SH-SY5Y (cell line): ENCODE results near the gene HOXC12.

Source experiments
- GATA2 ChIP-seq: IDR thresholded peaks from 2 replicates; pipeline ENCODE4 v1.6.1; 2011; ENCODE audit warnings: mild to moderate bottlenecking, low read depth, low read length
- GATA3 ChIP-seq: IDR thresholded peaks from 2 replicates; pipeline ENCODE4 v1.6.1; 2011; ENCODE audit warnings: low read depth, mild to moderate bottlenecking, low read length, moderate library complexity

DNA sequence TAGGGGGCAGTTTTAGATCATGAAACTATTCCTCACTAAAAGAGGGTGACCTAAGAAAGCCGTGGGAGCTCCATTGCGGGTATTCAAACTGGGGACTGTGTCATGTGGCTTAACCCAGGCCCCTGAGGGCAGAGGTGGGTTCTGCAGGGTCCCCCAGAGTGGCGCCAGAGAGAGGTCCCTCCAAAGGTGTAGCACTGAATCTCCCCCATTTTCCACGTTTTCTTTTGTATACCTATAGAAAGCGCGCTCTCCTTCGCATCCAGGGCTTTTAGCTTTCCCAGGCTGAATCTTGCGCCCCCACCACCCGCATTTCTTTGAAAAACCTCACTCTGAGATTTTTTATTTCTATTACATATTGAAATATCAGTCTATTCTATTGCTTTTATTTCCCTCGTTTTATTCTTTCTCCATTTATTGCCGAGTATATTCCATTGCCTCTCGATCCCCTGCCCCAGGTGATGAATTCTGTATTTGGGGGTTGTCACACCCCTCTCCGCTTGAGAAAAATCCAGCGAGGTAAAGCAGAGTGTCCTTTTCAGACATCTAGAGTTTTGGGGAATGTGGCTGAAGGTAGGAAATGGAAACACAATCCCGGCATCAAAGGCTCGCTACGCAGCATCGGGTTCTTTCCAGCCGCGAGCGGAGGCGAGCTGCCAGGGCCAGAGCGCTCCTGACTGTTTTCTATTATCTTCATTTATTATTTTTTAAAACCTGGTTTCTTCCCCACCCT lies 16.9 kb upstream of the HOXC12 start:
- TF ChIP-seq GATA2 (no peak), GATA3 (no peak)
